Pons (tissue), 1 donor: ENCODE data around the gene FAM216B.

ENCODE experiments used
- DNase-seq: peaks from one replicate; pipeline ENCODE4 v3.0.0-alpha.2; 2016; ENCODE audit warnings: low spot score

The FAM216B gene

GRCh38 chr13:42836930-42837690 lies 55.7 kb downstream of the FAM216B start:
- DNase-seq: peak; percentile 8
